DND-41 (cell line): ENCODE data around the gene NRL.
"Not testable (repeated sequence)": the region's sequence is repeated elsewhere in the genome, so short reads cannot be mapped to it uniquely, and the experiment has no call there.

Experiments
- ATAC-seq: fragments of 200-7000 bp; cut with Tn5 transposase; 3 replicates; pipeline ENCODE4 v1.9.1; 2021; ENCODE audit warnings: low read depth; ENCODE audit not compliant: insufficient read depth
- DNase-seq: peaks from one replicate; pipeline ENCODE4 v3.0.0-alpha.2; 2020
- H2AFZ ChIP-seq: 2 replicates; pipeline ENCODE4 v1.6.0; 2012; ENCODE audit warnings: low read depth, low read length
- H3K27ac ChIP-seq: 2 replicates; pipeline ENCODE4 v1.5.1; 2012; ENCODE audit warnings: low read length, inconsistent platforms
- H3K27me3 ChIP-seq: fragments of 200-600 bp; sonication (generic); 2 replicates; pipeline ENCODE4 v1.6.0; 2012; ENCODE audit warnings: low read length, mild to moderate bottlenecking, inconsistent platforms; ENCODE audit not compliant: insufficient read depth, poor library complexity
- H3K36me3 ChIP-seq: 2 replicates; pipeline ENCODE4 v1.5.1; 2012; ENCODE audit warnings: low read length, inconsistent platforms; ENCODE audit not compliant: insufficient read depth
- H3K4me1 ChIP-seq: 2 replicates; pipeline ENCODE4 v1.5.1; 2012; ENCODE audit warnings: mild to moderate bottlenecking, low read length; ENCODE audit not compliant: insufficient read depth
- H3K4me2 ChIP-seq: 2 replicates; pipeline ENCODE4 v1.6.0; 2012; ENCODE audit warnings: mild to moderate bottlenecking, moderate library complexity, low read length, inconsistent platforms; ENCODE audit not compliant: insufficient read depth
- H3K4me3 ChIP-seq, 2 experiments: fragments of 200-600 bp in 1 of 2; shearing (Covaris generic) in 1 of 2; 2 replicates each; pipeline ENCODE4 v1.5.1; 2012 to 2016; ENCODE audit warnings: inconsistent platforms in 2 of 2, low read length in 2 of 2, mild to moderate bottlenecking in 2 of 2, low read depth in 1 of 2, moderate library complexity in 1 of 2
- H3K79me2 ChIP-seq: 2 replicates; pipeline ENCODE4 v1.6.0; 2012; ENCODE audit warnings: low read length, inconsistent platforms; ENCODE audit not compliant: insufficient read depth
- H3K9ac ChIP-seq: 2 replicates; pipeline ENCODE4 v1.6.0; 2012; ENCODE audit warnings: low read depth, mild to moderate bottlenecking, inconsistent platforms, low read length, moderate library complexity
- H3K9me3 ChIP-seq: 2 replicates; pipeline ENCODE4 v1.5.1; 2012; ENCODE audit warnings: low read length, moderate library complexity, mild to moderate bottlenecking, inconsistent platforms; ENCODE audit not compliant: insufficient read depth, severe bottlenecking
- H4K20me1 ChIP-seq: 2 replicates; pipeline ENCODE4 v1.6.0; 2012; ENCODE audit warnings: low read length; ENCODE audit not compliant: insufficient read depth
- CTCF ChIP-seq: IDR thresholded peaks from 2 replicates; pipeline ENCODE4 v1.5.1; 2012; ENCODE audit warnings: borderline replicate concordance, low read length, moderate library complexity, mild to moderate bottlenecking; ENCODE audit not compliant: poor library complexity, severe bottlenecking; ENCODE audit errors: extremely low read depth
- EZH2 ChIP-seq: IDR thresholded peaks from 3 replicates; pipeline ENCODE4 v1.6.1; 2012; ENCODE audit warnings: borderline replicate concordance, low read depth, mild to moderate bottlenecking, moderate library complexity, low read length, inconsistent platforms; ENCODE audit not compliant: severe bottlenecking

Gene NRL

GRCh38 chr14:24052656-24053547 lies 61.8 kb downstream of the NRL start:
- H3K36me3 ChIP-seq, result no peaks in the 10 kb centered on the region
- H3K9ac ChIP-seq, result peak overlapping the region; percentile 76
- no peaks in the 10 kb centered on the region for H3K79me2 ChIP-seq
- TF ChIP-seq EZH2, result no peak
- DNase-seq, result no peak
- no peaks in the 10 kb centered on the region for H3K27me3 ChIP-seq
- peak overlapping the region; percentile 34 to 62; a peak in 3 of 4 replicates for H3K4me3 ChIP-seq
- H3K9me3 ChIP-seq, result no peaks in the 10 kb centered on the region
- no peak overlapping the region for H3K27ac ChIP-seq
- peak overlapping the region; percentile 78 for H3K4me2 ChIP-seq
- ATAC-seq, result no peak
- 0 out of 2 replicates have a peak, but pooled peaks cover 2% of the 10 kb centered on the region for H4K20me1 ChIP-seq
- H2AFZ ChIP-seq, result peak overlapping the region; percentile 80; the same call in 1 of the 2 replicates
- H3K4me1 ChIP-seq, result peaks cover 26% of the 10 kb centered on the region

- TF ChIP-seq CTCF (no peak), EZH2 (no peak)
These were observed 62.7 kb downstream of the NRL start, which contains the start of gene CARMIL3 for GRCh38 chr14:24051789-24052655. Gene CARMIL3 (plus strand): TSS chr14:24052009. CDS start chr14:24052154, 145 bp downstream.

GRCh38 chr14:24051176-24051788 lies 63.5 kb downstream of the NRL start:
- Histone ChIP-seq H4K20me1 (0 out of 2 replicates have a peak, but pooled peaks cover 2% of the 10 kb centered on the region), H3K4me3 (peak overlapping the region; percentile 34 to 62; a peak in 3 of 4 replicates), H3K27me3 (no peaks in the 10 kb centered on the region), H3K79me2 (no peaks in the 10 kb centered on the region), H2AFZ (peak overlapping the region; percentile 80), H3K9ac (peak overlapping the region; percentile 76), H3K4me2 (peak overlapping the region; percentile 78), H3K36me3 (no peaks in the 10 kb centered on the region), H3K9me3 (no peaks in the 10 kb centered on the region), H3K4me1 (peaks cover 26% of the 10 kb centered on the region), H3K27ac (peak overlapping the region; percentile 54)
- DNase-seq, result no peak
- ATAC-seq, result peak; percentile 36
- TF ChIP-seq CTCF, result no peak

More at GRCh38 chr14:24051789-24052655, 62.7 kb downstream of the NRL start, which contains the start of gene CARMIL3:
- Histone ChIP-seq H3K27ac (peak within 1 kb of the TSS; percentile 54), H3K4me2 (peak within 1 kb of the TSS; percentile 78), H3K9ac (peak within 1 kb of the TSS; percentile 76), H3K4me1 (peaks cover 26% of the 10 kb centered on the region), H3K4me3 (peak within 1 kb of the TSS; percentile 34 to 62; a peak in 3 of 4 replicates), H2AFZ (peak within 1 kb of the TSS; percentile 80), H3K79me2 (no peaks in the 10 kb centered on the region), H4K20me1 (0 out of 2 replicates have a peak, but pooled peaks cover 2% of the 10 kb centered on the region), H3K27me3 (no peaks in the 10 kb centered on the region), H3K36me3 (no peaks in the 10 kb centered on the region), H3K9me3 (no peaks in the 10 kb centered on the region)
- ATAC-seq, result peak; percentile 83
- DNase-seq, result peak; percentile 73

- not testable (repeated sequence) for DNase-seq, H4K20me1 ChIP-seq, H3K27me3 ChIP-seq, H3K79me2 ChIP-seq, H3K9me3 ChIP-seq, H3K27ac ChIP-seq, ATAC-seq, H3K36me3 ChIP-seq
- Histone ChIP-seq H2AFZ (peak overlapping the region; percentile 80), H3K4me1 (peaks cover 26% of the 10 kb centered on the region), H3K4me2 (peak overlapping the region; percentile 78), H3K4me3 (peak overlapping the region in 1 of 2 experiments; percentile 62; a peak in 1 of 4 replicates), H3K9ac (peak overlapping the region; percentile 76; the same call in 1 of the 2 replicates)
These were observed 64.0 kb downstream of the NRL start for GRCh38 chr14:24050753-24051152.

- not testable (repeated sequence) for H3K4me3 ChIP-seq, H2AFZ ChIP-seq, DNase-seq, ATAC-seq, H3K27me3 ChIP-seq, H3K9ac ChIP-seq, H3K79me2 ChIP-seq, H4K20me1 ChIP-seq, H3K9me3 ChIP-seq, H3K4me2 ChIP-seq, H3K36me3 ChIP-seq, H3K27ac ChIP-seq
- peaks cover 26% of the 10 kb centered on the region for H3K4me1 ChIP-seq
These were observed 65.7 kb downstream of the NRL start for GRCh38 chr14:24049002-24049401.
